Measurements from ENCODE around the gene GMPPA. TPM values are rescaled to one million over a fixed set of nuclear protein-coding genes. Genes with fewer than 3 reads are reported as not detected.

The GMPPA gene
- total RNA-seq, 1 experiment from 2014 or later = 51.9 TPM

- TF ChIP-seq ZNF425 (CRISPR knock-in tag; conservative IDR thresholded peaks at IDR 0.05) = no peak
- TF ChIP-seq GABPB1 (CRISPR knock-in tag; IDR thresholded peaks at IDR 0.05) = no peak
These were observed 7.3 kb upstream of the GMPPA start (continued) for GRCh38 chr2:219491278-219491963.

- Mint-ChIP-seq H3K4me1 (peaks cover 30% of the 10 kb centered on the region), H3K4me3 (no peak overlapping the region), H3K36me3 (no peaks in the 10 kb centered on the region), H3K27ac (no peak overlapping the region), H3K9me3 (no peaks in the 10 kb centered on the region), H3K27me3 (ENCODE audit: low read depth) (peaks cover 46% of the 10 kb centered on the region)
- TF ChIP-seq TEAD4 (CRISPR knock-in tag; IDR thresholded peaks at IDR 0.05) (0 out of 2 replicates have a peak, but pooled peaks have one; percentile 40), ZNF121 (CRISPR knock-in tag; IDR thresholded peaks at IDR 0.05) (peak; percentile 83), RORB (CRISPR knock-in tag; IDR thresholded peaks at IDR 0.05) (no peak), AFF4 (CRISPR knock-in tag; IDR thresholded peaks at IDR 0.05; ENCODE audit: borderline replicate concordance) (no peak), FOXJ3 (CRISPR knock-in tag; IDR thresholded peaks at IDR 0.05; ENCODE audit: borderline replicate concordance) (no peak), SMAD4 (CRISPR knock-in tag; IDR thresholded peaks at IDR 0.05) (no peak), ETV6 (CRISPR knock-in tag; IDR thresholded peaks at IDR 0.05) (peak; percentile 60; the same call in 1 of the 2 replicates), HMGA2 (CRISPR knock-in tag; IDR thresholded peaks at IDR 0.05) (no peak), SMAD3 (CRISPR knock-in tag; IDR thresholded peaks at IDR 0.05; ENCODE audit: borderline replicate concordance) (no peak), CREB1 (CRISPR knock-in tag; IDR thresholded peaks at IDR 0.05) (0 out of 2 replicates have a peak, but pooled peaks have one; percentile 32), ZNF423 (CRISPR knock-in tag; IDR thresholded peaks at IDR 0.05) (peak; percentile 22; the same call in 1 of the 2 replicates)
- DNase-seq (ENCODE audit: low spot score) (peak; percentile 81), ATAC-seq (peak; percentile 68)
- ChIA-PET CTCF (interaction anchor here (0.7 to 35.9 kb wide), 16 partner anchors 8 to 135 kb away, joined by 3 to 2316 read pairs (median 8); partner anchors contain the start of genes ASIC4, CHPF, DES and DNPEP), POLR2A (interaction anchor here (1.0 kb wide), 1 partner anchor 20 kb away, joined by 5 read pairs; no protein-coding TSS in a partner anchor)
These were observed 6.1 kb upstream of the GMPPA start for GRCh38 chr2:219492575-219492974.

- H3K27ac Mint-ChIP-seq = no peak overlapping the region
- CTCF ChIA-PET = interaction anchor here (1.0 to 35.9 kb wide), 10 partner anchors 8 to 135 kb away, joined by 3 to 2316 read pairs (median 16); partner anchors contain the start of genes ASIC4, CHPF, DES and SLC4A3
- TF ChIP-seq ARID4B (CRISPR knock-in tag; IDR thresholded peaks at IDR 0.05; ENCODE audit: borderline replicate concordance) (no peak), ZNF423 (CRISPR knock-in tag; IDR thresholded peaks at IDR 0.05) (no peak), FOXP4 (CRISPR knock-in tag; IDR thresholded peaks at IDR 0.05) (no peak), E2F5 (CRISPR knock-in tag; IDR thresholded peaks at IDR 0.05) (no peak), E2F1 (CRISPR knock-in tag; IDR thresholded peaks at IDR 0.05) (no peak), ZNF671 (CRISPR knock-in tag; IDR thresholded peaks at IDR 0.05) (no peak)
These were observed 5.6 kb upstream of the GMPPA start for GRCh38 chr2:219493086-219493485.

More at GRCh38 chr2:219493086-219493485, 5.6 kb upstream of the GMPPA start:
- Mint-ChIP-seq H3K27me3 (ENCODE audit: low read depth) (peaks cover 49% of the 10 kb centered on the region), H3K4me3 (no peak overlapping the region), H3K4me1 (peaks cover 26% of the 10 kb centered on the region), H3K9me3 (no peaks in the 10 kb centered on the region), H3K36me3 (no peaks in the 10 kb centered on the region)
- DNase-seq (ENCODE audit: low spot score) (no peak), ATAC-seq (no peak)
- POLR2A ChIA-PET = interaction anchor here (0.9 kb wide), 1 partner anchor 17 kb away, joined by 3 read pairs; no protein-coding TSS in a partner anchor
